CD4-positive, CD25-positive, alpha-beta regulatory T cell (primary cell): ENCODE results near the gene EBLN1. TPM values are rescaled to one million over a fixed set of nuclear protein-coding genes. Genes with fewer than 3 reads are reported as not detected.
"Not testable (repeated sequence)": the region's sequence is repeated elsewhere in the genome, so short reads cannot be mapped to it uniquely, and the experiment has no call there.

Experiments used
- ATAC-seq, 2 donors: fragments of 150-1000 bp; cut with Tn5 transposase; one replicate each; pipeline ENCODE4 v1.10.0; 2021; ENCODE audit warnings: low read depth in 2 of 2, moderate number of reproducible peaks in 2 of 2, moderate library complexity in 1 of 2
- DNase-seq, 3 donors: peaks; one replicate each; pipeline versions ENCODE4 v3.0.0 to v3.0.0-alpha.2; 2012 to 2022; ENCODE audit warnings: mixed read lengths in 1 of 3
- H3K27ac ChIP-seq: one replicate; pipeline ENCODE4 v1.7.0; 2013; ENCODE audit warnings: mild to moderate bottlenecking, low read length; ENCODE audit not compliant: insufficient read depth, poor library complexity, severe bottlenecking
- H3K27me3 ChIP-seq: one replicate; pipeline ENCODE4 v1.7.0; 2013; ENCODE audit warnings: low read length; ENCODE audit not compliant: control insufficient read depth, insufficient read depth
- H3K36me3 ChIP-seq: one replicate; pipeline ENCODE4 v1.7.0; 2013; ENCODE audit warnings: mild to moderate bottlenecking, low read length, moderate library complexity; ENCODE audit not compliant: control insufficient read depth, insufficient read depth
- H3K4me1 ChIP-seq: 2 replicates; pipeline ENCODE4 v1.7.0; 2013; ENCODE audit warnings: mild to moderate bottlenecking, low read length; ENCODE audit not compliant: insufficient read depth, control insufficient read depth, poor library complexity, severe bottlenecking
- H3K4me3 ChIP-seq: one replicate; pipeline ENCODE4 v1.7.0; 2013; ENCODE audit warnings: low read depth, mild to moderate bottlenecking, low read length, moderate library complexity
- H3K9me3 ChIP-seq, 2 experiments: 1 replicate in 1 of 2; 2 replicates in 1 of 2; pipeline ENCODE4 v1.7.0; 2013; ENCODE audit warnings: low read length in 2 of 2, mild to moderate bottlenecking in 1 of 2, moderate library complexity in 1 of 2; ENCODE audit not compliant: control insufficient read depth in 2 of 2
- H3K27ac Mint-ChIP-seq, 3 donors: one replicate each; pipeline ENCODE4 v1.8.0; 2020 to 2022; ENCODE audit warnings: mild to moderate bottlenecking in 3 of 3, mixed read lengths in 3 of 3, moderate library complexity in 2 of 3
- H3K27me3 Mint-ChIP-seq: one replicate; pipeline ENCODE4 v1.8.0; 2022; ENCODE audit warnings: mild to moderate bottlenecking, mixed read lengths
- H3K36me3 Mint-ChIP-seq: one replicate; pipeline ENCODE4 v1.8.0; 2020; ENCODE audit warnings: mixed read lengths
- H3K4me1 Mint-ChIP-seq, 4 donors: one replicate each; pipeline ENCODE4 v1.8.0; 2020 to 2022; ENCODE audit warnings: mixed read lengths in 4 of 4, mild to moderate bottlenecking in 1 of 4
- H3K4me3 Mint-ChIP-seq, 4 donors: one replicate each; pipeline ENCODE4 v1.8.0; 2020 to 2022; ENCODE audit warnings: mild to moderate bottlenecking in 4 of 4, mixed read lengths in 4 of 4, moderate library complexity in 3 of 4
- H3K9me3 Mint-ChIP-seq, 7 donors: one replicate each; pipeline ENCODE4 v1.8.0; 2020 to 2022; ENCODE audit warnings: mixed read lengths in 7 of 7, mild to moderate bottlenecking in 3 of 7, moderate library complexity in 2 of 7
- polyA plus RNA-seq, 4 donors: library from polyadenylated mRNA; unstranded; fragments of 300-500 nt; fragmentation: Illumina TruSeq; gene quantifications; one replicate each; pipeline ENCODE4 v1.2.3, GENCODE V29; 2021
- total RNA-seq: library from RNA; stranded (reverse); gene quantifications from one replicate; pipeline ENCODE4 v1.2.3, GENCODE V29; 2022

EBLN1 gene
- total and polyA plus RNA-seq, 5 donors from 2014 or later: not detected

DNA sequence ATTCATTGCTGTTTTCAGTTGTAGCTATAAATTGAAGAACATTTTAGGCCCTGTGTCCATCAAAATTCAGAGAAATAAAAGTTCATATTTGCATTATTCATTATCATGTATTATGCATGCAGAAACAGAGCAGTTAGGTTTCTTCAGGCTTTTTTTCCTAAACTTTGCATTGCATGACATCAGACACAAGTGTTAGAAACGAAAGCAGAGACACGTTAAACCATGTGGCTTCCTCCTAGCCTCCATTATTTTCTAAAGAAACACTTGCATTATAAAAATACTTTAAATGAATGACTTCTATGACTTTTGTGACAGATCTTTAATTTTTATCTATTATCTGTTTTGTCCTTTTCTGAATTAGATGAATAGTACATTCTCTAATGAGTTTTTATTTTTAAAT is 8.8 kb upstream of the EBLN1 start:
- peaks cover 4% of the 10 kb centered on the region for H3K36me3 Mint-ChIP-seq
- peaks cover 26% of the 10 kb centered on the region for H3K4me1 ChIP-seq
- ATAC-seq (no peak), DNase-seq (no peak)
- no peak overlapping the region for H3K27ac ChIP-seq
- no peaks in the 10 kb centered on the region for H3K9me3 ChIP-seq
- peaks cover 0 to 5% (median 2%) of the 10 kb centered on the region in 7 donors for H3K9me3 Mint-ChIP-seq
- peaks cover 12% of the 10 kb centered on the region for H3K27me3 ChIP-seq
- no peaks in the 10 kb centered on the region for H3K36me3 ChIP-seq
- H3K27me3 Mint-ChIP-seq: peaks cover 51% of the 10 kb centered on the region
- H3K4me3 Mint-ChIP-seq: peak overlapping the region in 1 of 4 donors; percentile 30
- peaks cover 18 to 33% (median 21%) of the 10 kb centered on the region in 4 donors for H3K4me1 Mint-ChIP-seq
- no peak overlapping the region for H3K4me3 ChIP-seq
- H3K27ac Mint-ChIP-seq: no peak overlapping the region

DNA sequence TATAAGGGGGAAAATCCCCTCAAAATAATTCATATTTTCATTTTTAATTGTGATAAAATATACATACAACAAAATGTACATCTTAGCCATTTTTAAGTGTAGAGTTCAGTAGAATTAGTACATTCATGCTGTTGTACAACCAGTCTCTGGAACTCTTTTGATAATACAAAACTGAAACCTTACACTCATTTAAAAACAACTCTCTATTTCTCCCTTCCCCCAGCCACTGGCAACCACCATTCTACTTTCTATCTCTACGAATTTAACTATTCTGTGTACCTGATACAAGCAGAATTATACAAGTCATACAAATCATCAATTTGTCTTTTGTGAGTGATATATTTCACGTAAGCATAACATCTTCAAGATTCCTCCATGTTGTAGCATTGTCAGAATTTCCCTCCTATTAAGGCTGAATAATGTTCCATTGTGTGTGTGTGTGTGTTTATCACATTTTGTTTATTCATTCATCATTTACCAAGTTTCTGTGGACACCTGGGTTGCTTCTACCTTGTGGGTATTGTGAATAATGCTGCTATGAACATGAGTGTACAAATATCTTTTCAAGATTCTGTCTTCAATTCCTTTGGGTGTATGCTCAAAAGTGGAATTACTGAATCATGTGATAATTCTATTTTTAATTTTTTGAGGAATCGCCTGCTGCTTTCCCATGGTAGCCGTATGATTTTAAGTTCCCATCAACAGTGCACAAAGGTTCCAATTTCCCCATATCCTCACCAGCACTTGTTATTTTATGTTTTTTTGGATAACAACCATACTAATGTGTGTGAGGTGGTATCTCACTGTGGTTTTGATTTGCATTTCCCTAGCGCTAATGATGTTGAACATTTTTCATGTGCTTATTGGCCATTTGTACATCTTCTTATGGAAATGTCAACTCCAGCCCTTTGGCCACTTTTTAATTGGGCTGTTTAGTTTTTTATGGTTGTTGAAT is 4.7 kb upstream of the EBLN1 start:
- H3K27me3 ChIP-seq: peaks cover 9% of the 10 kb centered on the region
- H3K4me1 ChIP-seq: no peaks in the 10 kb centered on the region
- H3K9me3 Mint-ChIP-seq: peaks cover 0 to 4% (median 0%) of the 10 kb centered on the region in 7 donors
- peaks cover 21% of the 10 kb centered on the region for H3K27me3 Mint-ChIP-seq
- ATAC-seq: peak in 1 of 2 donors; percentile 46
- H3K4me3 ChIP-seq: no peak overlapping the region
- H3K36me3 Mint-ChIP-seq: no peaks in the 10 kb centered on the region
- H3K36me3 ChIP-seq: no peaks in the 10 kb centered on the region
- no peak overlapping the region for H3K27ac ChIP-seq
- DNase-seq: peak in 2 of 3 donors; percentile 24 to 77
- H3K4me1 Mint-ChIP-seq: peaks cover 6 to 18% (median 11%) of the 10 kb centered on the region in 4 donors
- H3K4me3 Mint-ChIP-seq: no peak overlapping the region
- H3K9me3 ChIP-seq: no peaks in the 10 kb centered on the region
- H3K27ac Mint-ChIP-seq: no peak overlapping the region

DNA sequence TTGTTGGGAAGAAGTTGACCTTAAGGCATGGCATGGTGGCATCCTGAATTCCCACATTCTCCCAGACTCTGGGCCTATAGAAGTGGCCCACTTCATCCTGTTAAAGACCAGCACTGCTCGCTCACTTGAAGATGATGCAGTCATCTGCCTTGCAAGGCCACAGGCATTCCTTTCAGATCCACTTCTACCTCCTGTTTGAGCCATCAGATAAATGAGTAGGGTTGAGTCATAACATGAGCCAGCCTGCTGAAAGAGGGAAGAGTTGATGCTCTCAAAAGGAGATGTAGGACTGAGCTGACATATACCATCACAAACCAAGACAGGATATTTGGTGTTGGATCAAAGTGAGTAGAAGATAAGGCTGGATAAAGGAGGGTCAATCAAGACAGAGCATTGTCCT is 1.5 kb upstream of the EBLN1 start:
- ATAC-seq (no peak), DNase-seq (no peak)
- Histone ChIP-seq H3K27me3 (no peaks in the 10 kb centered on the region), H3K27ac (no peak overlapping the region), H3K36me3 (no peaks in the 10 kb centered on the region), H3K4me1 (no peaks in the 10 kb centered on the region), H3K9me3 (no peaks in the 10 kb centered on the region), H3K4me3 (no peak overlapping the region)
- Mint-ChIP-seq H3K27me3 (peaks cover 12% of the 10 kb centered on the region), H3K9me3 (peaks cover 0 to 4% (median 0%) of the 10 kb centered on the region in 7 donors), H3K27ac (no peak overlapping the region), H3K36me3 (no peaks in the 10 kb centered on the region), H3K4me1 (peaks cover 6 to 18% (median 11%) of the 10 kb centered on the region in 4 donors), H3K4me3 (no peak overlapping the region)

DNA sequence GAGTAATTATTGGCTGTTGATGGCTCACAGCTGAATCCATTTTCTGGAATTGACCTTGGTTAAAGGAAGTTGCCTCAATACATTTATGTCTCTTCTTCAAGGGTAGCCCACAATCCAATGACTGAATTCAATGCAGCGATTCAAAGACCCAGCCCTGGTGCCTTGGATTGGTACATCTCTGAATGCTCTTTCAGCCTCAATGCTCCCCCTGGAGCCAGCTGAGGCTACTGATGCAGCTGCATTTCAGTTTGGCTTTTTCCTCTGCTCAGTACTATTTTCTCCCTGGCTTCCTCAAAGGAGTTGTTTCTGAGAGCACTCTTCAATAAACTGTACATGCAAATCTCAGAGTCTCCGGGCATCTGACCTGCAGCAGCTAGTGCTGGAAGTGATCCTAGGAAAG is 633 bp upstream of the EBLN1 start:
- peaks cover 6 to 18% (median 11%) of the 10 kb centered on the region in 4 donors for H3K4me1 Mint-ChIP-seq
- DNase-seq (no peak), ATAC-seq (no peak)
- H3K27me3 Mint-ChIP-seq: peaks cover 17% of the 10 kb centered on the region
- H3K4me3 Mint-ChIP-seq: no peak overlapping the region
- no peaks in the 10 kb centered on the region for H3K36me3 Mint-ChIP-seq
- Histone ChIP-seq H3K4me3 (no peak overlapping the region), H3K36me3 (no peaks in the 10 kb centered on the region), H3K27ac (no peak overlapping the region), H3K9me3 (no peaks in the 10 kb centered on the region), H3K27me3 (no peaks in the 10 kb centered on the region), H3K4me1 (no peaks in the 10 kb centered on the region)
- no peak overlapping the region for H3K27ac Mint-ChIP-seq
- H3K9me3 Mint-ChIP-seq: peaks cover 0 to 4% (median 0%) of the 10 kb centered on the region in 7 donors

GRCh38 chr10:22217084-22217483 is 731 bp downstream of the EBLN1 start:
- H3K9me3 ChIP-seq, H3K4me3 ChIP-seq, H3K27ac ChIP-seq, H3K4me1 Mint-ChIP-seq, H3K9me3 Mint-ChIP-seq, H3K4me1 ChIP-seq, H3K27me3 ChIP-seq, ATAC-seq, H3K4me3 Mint-ChIP-seq, H3K27ac Mint-ChIP-seq, DNase-seq, H3K36me3 ChIP-seq, H3K36me3 Mint-ChIP-seq: not testable (repeated sequence)
- peaks cover 18% of the 10 kb centered on the region for H3K27me3 Mint-ChIP-seq

- Mint-ChIP-seq H3K9me3 (peaks cover 0 to 2% (median 0%) of the 10 kb centered on the region in 7 donors), H3K36me3 (no peaks in the 10 kb centered on the region), H3K4me3 (no peak overlapping the region), H3K27me3 (peaks cover 44% of the 10 kb centered on the region), H3K27ac (no peak overlapping the region), H3K4me1 (no peaks in the 10 kb centered on the region)
- Histone ChIP-seq H3K27ac (no peak overlapping the region), H3K9me3 (no peaks in the 10 kb centered on the region), H3K36me3 (no peaks in the 10 kb centered on the region), H3K4me1 (no peaks in the 10 kb centered on the region), H3K27me3 (peaks cover 7% of the 10 kb centered on the region), H3K4me3 (no peak overlapping the region)
- ATAC-seq: no peak
- no peak for DNase-seq
These were observed 7.5 kb downstream of the EBLN1 start for GRCh38 chr10:22210267-22210666.

DNA sequence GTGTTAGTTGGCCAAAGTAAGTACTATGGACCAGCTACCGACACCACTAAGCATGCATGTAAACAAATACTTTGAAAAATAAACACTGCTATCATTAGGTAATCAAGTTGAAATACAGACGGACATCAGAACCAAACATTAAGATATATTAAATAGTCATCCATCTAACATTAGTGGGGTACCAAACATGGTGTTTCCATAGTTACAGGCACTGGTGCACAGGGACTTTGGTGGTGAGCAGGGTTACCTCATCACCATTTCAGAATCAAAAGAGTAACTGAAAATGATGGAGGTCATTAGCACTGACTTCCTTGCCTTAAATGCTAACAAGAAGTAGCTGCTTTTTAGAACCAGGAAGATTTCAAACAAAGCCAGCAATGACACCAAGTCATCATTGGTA is 23.9 kb downstream of the EBLN1 start:
- Mint-ChIP-seq H3K4me1 (no peaks in the 10 kb centered on the region), H3K27ac (no peak overlapping the region), H3K36me3 (no peaks in the 10 kb centered on the region), H3K9me3 (no peaks in the 10 kb centered on the region), H3K27me3 (peaks cover 30% of the 10 kb centered on the region), H3K4me3 (no peak overlapping the region)
- Histone ChIP-seq H3K27me3 (peaks cover 4% of the 10 kb centered on the region), H3K4me3 (no peak overlapping the region), H3K27ac (no peak overlapping the region), H3K36me3 (no peaks in the 10 kb centered on the region), H3K4me1 (no peaks in the 10 kb centered on the region), H3K9me3 (no peaks in the 10 kb centered on the region)
- no peak for ATAC-seq
- DNase-seq: no peak

DNA sequence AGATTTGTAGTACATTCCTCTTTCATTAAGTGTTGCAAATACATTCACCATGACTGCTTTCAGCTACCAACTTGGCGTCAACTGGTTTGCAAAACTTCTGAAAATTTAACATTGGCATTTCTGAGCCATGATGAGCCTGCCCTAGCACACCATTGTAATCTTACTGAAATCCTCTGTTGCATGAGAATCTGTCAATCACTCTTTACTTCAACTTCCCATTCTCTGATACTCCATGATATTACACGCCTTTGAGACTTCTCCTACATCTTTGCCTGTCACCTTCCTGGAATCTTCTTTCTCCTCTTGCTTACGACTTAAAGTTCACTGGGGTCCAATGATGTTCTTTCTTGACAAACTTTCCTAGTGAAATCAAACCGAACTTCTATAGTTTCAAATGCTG is 32.2 kb downstream of the EBLN1 start:
- H3K4me3 Mint-ChIP-seq: no peak overlapping the region
- ATAC-seq (no peak), DNase-seq (no peak)
- no peak overlapping the region for H3K27ac ChIP-seq
- H3K27me3 ChIP-seq: peaks cover 10% of the 10 kb centered on the region
- no peak overlapping the region for H3K27ac Mint-ChIP-seq
- peaks cover 0 to 5% (median 1%) of the 10 kb centered on the region in 7 donors for H3K9me3 Mint-ChIP-seq
- no peak overlapping the region for H3K4me3 ChIP-seq
- no peaks in the 10 kb centered on the region for H3K9me3 ChIP-seq
- no peaks in the 10 kb centered on the region for H3K36me3 ChIP-seq
- H3K36me3 Mint-ChIP-seq: no peaks in the 10 kb centered on the region
- H3K27me3 Mint-ChIP-seq: peaks cover 31% of the 10 kb centered on the region
- H3K4me1 Mint-ChIP-seq: no peaks in the 10 kb centered on the region
- no peaks in the 10 kb centered on the region for H3K4me1 ChIP-seq
